GM20000 (cell line): ENCODE results near the gene RBM27.
"Not testable (repeated sequence)": the region's sequence is repeated elsewhere in the genome, so short reads cannot be mapped to it uniquely, and the experiment has no call there.

Experiments used
- DNase-seq: peaks from one replicate; pipeline ENCODE4 v3.0.0; 2012; ENCODE audit warnings: low spot score
- TF ChIP-seq, protein P1 (sequence below): IDR thresholded peaks from 2 replicates; pipeline ENCODE4 v1.5.1; 2012; ENCODE audit warnings: mild to moderate bottlenecking, control low read depth; ENCODE audit errors: extremely low read depth, missing control alignments

RBM27 gene, protein sequence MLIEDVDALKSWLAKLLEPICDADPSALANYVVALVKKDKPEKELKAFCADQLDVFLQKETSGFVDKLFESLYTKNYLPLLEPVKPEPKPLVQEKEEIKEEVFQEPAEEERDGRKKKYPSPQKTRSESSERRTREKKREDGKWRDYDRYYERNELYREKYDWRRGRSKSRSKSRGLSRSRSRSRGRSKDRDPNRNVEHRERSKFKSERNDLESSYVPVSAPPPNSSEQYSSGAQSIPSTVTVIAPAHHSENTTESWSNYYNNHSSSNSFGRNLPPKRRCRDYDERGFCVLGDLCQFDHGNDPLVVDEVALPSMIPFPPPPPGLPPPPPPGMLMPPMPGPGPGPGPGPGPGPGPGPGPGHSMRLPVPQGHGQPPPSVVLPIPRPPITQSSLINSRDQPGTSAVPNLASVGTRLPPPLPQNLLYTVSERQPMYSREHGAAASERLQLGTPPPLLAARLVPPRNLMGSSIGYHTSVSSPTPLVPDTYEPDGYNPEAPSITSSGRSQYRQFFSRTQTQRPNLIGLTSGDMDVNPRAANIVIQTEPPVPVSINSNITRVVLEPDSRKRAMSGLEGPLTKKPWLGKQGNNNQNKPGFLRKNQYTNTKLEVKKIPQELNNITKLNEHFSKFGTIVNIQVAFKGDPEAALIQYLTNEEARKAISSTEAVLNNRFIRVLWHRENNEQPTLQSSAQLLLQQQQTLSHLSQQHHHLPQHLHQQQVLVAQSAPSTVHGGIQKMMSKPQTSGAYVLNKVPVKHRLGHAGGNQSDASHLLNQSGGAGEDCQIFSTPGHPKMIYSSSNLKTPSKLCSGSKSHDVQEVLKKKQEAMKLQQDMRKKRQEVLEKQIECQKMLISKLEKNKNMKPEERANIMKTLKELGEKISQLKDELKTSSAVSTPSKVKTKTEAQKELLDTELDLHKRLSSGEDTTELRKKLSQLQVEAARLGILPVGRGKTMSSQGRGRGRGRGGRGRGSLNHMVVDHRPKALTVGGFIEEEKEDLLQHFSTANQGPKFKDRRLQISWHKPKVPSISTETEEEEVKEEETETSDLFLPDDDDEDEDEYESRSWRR

DNA sequence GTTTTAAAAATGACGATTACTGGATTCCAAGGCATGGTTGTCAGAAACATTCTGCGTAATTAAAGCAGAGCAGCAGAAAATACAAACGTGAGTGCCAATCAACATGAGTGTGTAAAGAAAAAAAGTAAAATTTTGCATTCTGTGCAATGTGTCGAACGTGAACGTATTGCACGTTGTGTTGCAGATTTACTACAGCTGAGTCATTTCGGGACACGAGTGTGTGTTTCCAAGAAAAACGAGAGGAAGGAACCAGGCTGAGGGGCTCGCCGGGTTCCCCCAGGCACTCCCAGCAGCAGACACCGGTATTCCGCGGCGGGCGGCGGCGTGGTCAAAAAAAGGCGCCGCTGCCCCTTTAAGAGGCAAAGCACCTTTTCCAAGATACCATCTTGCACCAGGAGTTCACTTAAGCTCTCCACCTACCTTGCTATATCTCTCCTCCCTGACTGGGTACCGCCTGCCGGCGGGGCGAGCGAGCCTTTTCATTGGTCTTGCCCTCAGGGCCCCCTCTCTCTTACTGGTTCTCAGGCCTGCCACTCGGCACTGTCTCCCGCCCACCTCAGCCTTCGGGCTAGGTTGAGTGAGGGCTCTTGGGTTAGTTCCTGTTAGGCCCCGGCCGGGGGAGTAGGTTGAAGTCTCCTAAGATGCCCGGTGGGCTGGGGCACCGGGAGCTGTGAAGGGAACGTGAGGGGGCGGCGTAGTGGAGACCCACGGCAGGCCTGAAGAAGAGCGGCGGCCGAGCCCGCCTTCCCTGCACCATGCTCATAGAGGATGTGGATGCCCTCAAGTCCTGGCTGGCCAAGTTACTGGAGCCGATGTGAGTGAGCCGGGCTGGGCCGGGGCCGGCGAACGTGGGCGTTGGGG, at the start of gene RBM27:
Gene RBM27 (plus strand): TSS at position 595 of the 861 bp plus-strand sequence. CDS start 161 bp downstream, at position 756.
- TF ChIP-seq, protein P1, sequence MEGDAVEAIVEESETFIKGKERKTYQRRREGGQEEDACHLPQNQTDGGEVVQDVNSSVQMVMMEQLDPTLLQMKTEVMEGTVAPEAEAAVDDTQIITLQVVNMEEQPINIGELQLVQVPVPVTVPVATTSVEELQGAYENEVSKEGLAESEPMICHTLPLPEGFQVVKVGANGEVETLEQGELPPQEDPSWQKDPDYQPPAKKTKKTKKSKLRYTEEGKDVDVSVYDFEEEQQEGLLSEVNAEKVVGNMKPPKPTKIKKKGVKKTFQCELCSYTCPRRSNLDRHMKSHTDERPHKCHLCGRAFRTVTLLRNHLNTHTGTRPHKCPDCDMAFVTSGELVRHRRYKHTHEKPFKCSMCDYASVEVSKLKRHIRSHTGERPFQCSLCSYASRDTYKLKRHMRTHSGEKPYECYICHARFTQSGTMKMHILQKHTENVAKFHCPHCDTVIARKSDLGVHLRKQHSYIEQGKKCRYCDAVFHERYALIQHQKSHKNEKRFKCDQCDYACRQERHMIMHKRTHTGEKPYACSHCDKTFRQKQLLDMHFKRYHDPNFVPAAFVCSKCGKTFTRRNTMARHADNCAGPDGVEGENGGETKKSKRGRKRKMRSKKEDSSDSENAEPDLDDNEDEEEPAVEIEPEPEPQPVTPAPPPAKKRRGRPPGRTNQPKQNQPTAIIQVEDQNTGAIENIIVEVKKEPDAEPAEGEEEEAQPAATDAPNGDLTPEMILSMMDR: no peak
- peak; percentile 99 for DNase-seq

DNA sequence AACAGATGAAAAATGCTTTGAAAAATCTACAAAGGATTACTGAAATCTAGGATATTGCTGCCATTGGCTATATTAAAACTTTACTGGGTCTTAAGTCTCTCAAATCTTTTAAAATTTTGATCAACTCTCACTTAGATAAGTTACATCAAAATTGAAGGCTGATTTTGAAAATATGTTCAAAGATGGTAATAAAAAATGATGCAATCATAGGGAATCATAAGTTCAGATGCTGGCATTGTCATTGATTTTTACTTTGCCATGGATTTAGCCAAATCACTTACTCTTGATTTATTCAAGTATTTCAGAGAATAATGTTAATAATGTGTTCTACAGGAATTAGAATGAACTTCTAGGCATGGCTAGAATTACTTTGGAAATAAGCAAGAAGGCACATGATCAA, 45.1 kb upstream of the RBM27 start:
- TF ChIP-seq, protein P1: no peak
- no peak for DNase-seq

DNA sequence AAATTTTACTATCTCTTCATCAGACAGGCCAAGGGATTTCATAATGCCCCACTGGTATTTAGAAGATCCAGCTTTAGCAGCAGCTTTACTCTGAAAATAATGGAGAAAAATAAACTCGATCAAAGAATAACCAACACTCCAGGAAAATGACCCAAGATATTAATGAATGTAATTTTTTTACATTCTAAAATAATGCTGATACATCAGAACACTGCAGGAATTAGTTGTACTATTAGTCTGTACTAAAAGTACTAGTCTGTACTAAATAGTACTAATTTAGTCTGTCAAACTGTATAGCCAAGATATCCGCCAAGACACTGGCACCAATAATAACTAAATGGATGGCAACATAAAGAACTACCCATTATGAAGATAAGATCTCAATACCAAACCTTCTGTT, 39.0 kb upstream of the RBM27 start:
- DNase-seq: no peak

DNA sequence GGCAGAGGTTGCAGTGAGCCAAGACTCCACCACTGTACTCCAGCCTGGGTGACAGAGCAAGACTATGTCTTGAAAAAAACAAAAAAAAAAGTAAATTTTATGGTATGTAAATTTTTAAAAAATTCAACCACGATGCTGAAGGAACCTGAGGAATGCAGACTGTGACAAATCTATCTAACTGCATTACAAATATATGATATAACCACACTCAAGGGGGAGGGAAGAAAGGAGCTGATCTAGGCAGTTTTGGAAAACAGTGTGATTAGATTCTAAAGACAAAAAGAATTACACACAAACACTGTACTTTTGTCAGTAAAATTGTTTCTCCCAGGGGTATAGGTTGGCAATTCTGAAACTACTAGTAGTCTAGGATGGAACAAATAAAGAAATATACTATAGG, 37.9 kb upstream of the RBM27 start:
- no peak for DNase-seq
- TF ChIP-seq, protein P1: no peak

More for the DNA sequence above, 39.0 kb upstream of the RBM27 start:
- TF ChIP-seq, protein P1: no peak

DNA sequence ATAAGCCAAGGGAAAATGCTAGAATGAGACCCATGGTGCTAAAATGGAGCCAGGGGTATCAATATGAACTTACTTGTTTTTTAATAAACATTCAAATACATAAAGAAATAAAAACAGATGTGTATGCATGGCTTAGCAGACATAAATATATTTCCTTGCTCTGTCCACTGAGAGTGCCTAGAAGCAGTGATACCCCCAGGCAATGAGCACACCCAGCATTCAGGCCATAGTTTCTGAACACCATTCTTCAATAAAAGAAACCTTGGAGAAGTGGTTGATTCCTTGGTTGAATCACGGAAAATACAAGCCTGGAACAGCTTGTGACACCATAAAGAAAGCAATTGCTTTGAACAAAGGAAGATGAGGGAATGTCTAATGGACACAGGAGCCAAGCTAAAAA, 37.5 kb upstream of the RBM27 start:
- TF ChIP-seq, protein P1: no peak
- DNase-seq: no peak

DNA sequence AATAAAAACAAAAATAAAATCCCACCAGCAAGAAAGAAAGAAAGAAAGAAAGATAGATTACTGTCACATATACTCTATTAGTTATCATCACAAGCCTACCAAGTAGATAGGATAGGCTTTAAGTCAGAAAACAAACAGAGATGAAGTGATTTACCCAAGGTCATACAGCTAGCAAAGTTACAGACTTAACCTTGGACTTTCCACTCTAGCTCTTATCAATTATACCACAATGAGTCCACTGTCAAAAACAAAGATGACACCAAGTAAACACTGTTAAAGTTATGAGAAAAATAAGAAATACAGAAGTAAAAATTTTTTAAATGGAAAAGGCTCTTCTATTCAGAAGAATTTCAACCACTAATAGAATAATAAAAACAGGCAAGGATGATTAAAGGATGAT, 34.3 kb upstream of the RBM27 start:
- DNase-seq: no peak
- TF ChIP-seq, protein P1: no peak

DNA sequence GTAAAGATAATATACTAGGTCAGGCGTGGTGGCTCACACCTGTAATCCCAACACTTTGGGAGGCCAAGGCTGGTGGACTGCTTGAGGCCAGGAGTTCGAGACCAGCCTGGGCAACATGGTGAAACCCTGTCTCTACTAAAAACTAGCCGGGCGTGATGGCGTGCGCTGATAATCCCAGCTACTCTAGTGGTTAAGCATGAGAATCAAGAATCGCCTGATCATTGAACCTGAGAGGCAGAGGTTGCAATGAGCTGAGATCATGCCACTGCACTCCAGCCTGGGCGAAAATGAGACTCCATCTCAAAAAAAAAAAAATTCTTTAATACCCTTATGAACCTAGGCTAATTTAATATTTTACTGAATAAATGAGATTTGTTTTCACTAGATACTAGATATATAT, 30.4 kb upstream of the RBM27 start:
- not testable (repeated sequence) for DNase-seq
